Lower lobe of right lung (tissue), 2 donors: ENCODE measurements around the gene BICD2. TPM values are rescaled to one million over a fixed set of nuclear protein-coding genes. Genes with fewer than 3 reads are reported as not detected.

Source experiments
- ATAC-seq, 2 donors: fragments of 200-7000 bp; cut with Tn5 transposase; one replicate each; pipeline ENCODE4 v1.9.1; 2020 to 2022; ENCODE audit warnings: mild to moderate bottlenecking in 2 of 2, moderate library complexity in 2 of 2
- DNase-seq: peaks from one replicate; pipeline ENCODE4 v3.0.0-alpha.2; 2020
- H3K27ac ChIP-seq: fragments of 200-600 bp; one replicate; pipeline ENCODE4 v1.8.0; 2022
- H3K27me3 ChIP-seq: fragments of 200-600 bp; one replicate; pipeline ENCODE4 v1.8.0; 2022; ENCODE audit warnings: low read depth
- H3K36me3 ChIP-seq: fragments of 200-600 bp; one replicate; pipeline ENCODE4 v1.8.0; 2022; ENCODE audit warnings: mild to moderate bottlenecking
- H3K4me1 ChIP-seq: fragments of 200-600 bp; one replicate; pipeline ENCODE4 v1.8.0; 2022
- H3K4me3 ChIP-seq: fragments of 200-600 bp; one replicate; pipeline ENCODE4 v1.8.0; 2022; ENCODE audit warnings: mild to moderate bottlenecking
- H3K9me3 ChIP-seq: fragments of 200-600 bp; one replicate; pipeline ENCODE4 v1.8.0; 2022
- intact Hi-C: fragments of 100-400 bp; cut with DNase I; formaldehyde crosslinking; loops from one replicate; pipeline ENCODE4 v1.11.0; 2022
- total RNA-seq: library from RNA; stranded (reverse); fragmentation: NEBNext Ultra II Directional; extraction: Animal tissue kit (Norgen Biotek cat#: 25700); gene quantifications from one replicate; pipeline ENCODE4 v1.2.1, GENCODE V29; 2021
- TF ChIP-seq, protein P1 (sequence below): fragments of 200-600 bp; IDR thresholded peaks from one replicate; pipeline ENCODE4 v1.8.0; 2022; ENCODE audit warnings: antibody characterized with exemption, mild to moderate bottlenecking
- donor health status: DM: no; HTN: yes; CAD: no; lungs with severe emphysema.

Gene BICD2
- total RNA-seq, 1 donor from 2014 or later = 34.9 TPM

- H3K27me3 ChIP-seq = no peaks in the 10 kb centered on the region
- no peaks in the 10 kb centered on the region for H3K36me3 ChIP-seq
- H3K27ac ChIP-seq = no peak overlapping the region
- H3K4me3 ChIP-seq = no peak overlapping the region
- peaks cover 3% of the 10 kb centered on the region for H3K4me1 ChIP-seq
- no peaks in the 10 kb centered on the region for H3K9me3 ChIP-seq
- intact Hi-C loops = no loop called here
- ATAC-seq = peak; percentile 95 to 96
- peak; percentile 78 for DNase-seq
- TF ChIP-seq, protein P1, sequence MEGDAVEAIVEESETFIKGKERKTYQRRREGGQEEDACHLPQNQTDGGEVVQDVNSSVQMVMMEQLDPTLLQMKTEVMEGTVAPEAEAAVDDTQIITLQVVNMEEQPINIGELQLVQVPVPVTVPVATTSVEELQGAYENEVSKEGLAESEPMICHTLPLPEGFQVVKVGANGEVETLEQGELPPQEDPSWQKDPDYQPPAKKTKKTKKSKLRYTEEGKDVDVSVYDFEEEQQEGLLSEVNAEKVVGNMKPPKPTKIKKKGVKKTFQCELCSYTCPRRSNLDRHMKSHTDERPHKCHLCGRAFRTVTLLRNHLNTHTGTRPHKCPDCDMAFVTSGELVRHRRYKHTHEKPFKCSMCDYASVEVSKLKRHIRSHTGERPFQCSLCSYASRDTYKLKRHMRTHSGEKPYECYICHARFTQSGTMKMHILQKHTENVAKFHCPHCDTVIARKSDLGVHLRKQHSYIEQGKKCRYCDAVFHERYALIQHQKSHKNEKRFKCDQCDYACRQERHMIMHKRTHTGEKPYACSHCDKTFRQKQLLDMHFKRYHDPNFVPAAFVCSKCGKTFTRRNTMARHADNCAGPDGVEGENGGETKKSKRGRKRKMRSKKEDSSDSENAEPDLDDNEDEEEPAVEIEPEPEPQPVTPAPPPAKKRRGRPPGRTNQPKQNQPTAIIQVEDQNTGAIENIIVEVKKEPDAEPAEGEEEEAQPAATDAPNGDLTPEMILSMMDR = peak; percentile 87
These were observed 26.2 kb upstream of the BICD2 start for GRCh38 chr9:92790542-92791527.

GRCh38 chr9:92786298-92786697, 21.7 kb upstream of the BICD2 start:
- TF ChIP-seq, protein P1 = no peak
- ATAC-seq (no peak), DNase-seq (no peak)
- peaks cover 3% of the 10 kb centered on the region for H3K4me1 ChIP-seq
- no peak overlapping the region for H3K4me3 ChIP-seq
- no peaks in the 10 kb centered on the region for H3K9me3 ChIP-seq
- no peaks in the 10 kb centered on the region for H3K36me3 ChIP-seq
- H3K27me3 ChIP-seq = no peaks in the 10 kb centered on the region
- H3K27ac ChIP-seq = no peak overlapping the region
- intact Hi-C loops = loop anchor here (10.0 kb wide), 1 partner anchor 71 kb away; no protein-coding TSS in a partner anchor

GRCh38 chr9:92781899-92782298, 17.3 kb upstream of the BICD2 start:
- DNase-seq = no peak
- intact Hi-C loops = loop anchor here (10.0 kb wide), 1 partner anchor 67 kb away; no protein-coding TSS in a partner anchor
- H3K27me3 ChIP-seq = no peaks in the 10 kb centered on the region
- H3K9me3 ChIP-seq = no peaks in the 10 kb centered on the region
- ATAC-seq = no peak
- TF ChIP-seq, protein P1 = no peak
- no peaks in the 10 kb centered on the region for H3K4me1 ChIP-seq
- no peaks in the 10 kb centered on the region for H3K36me3 ChIP-seq
- H3K4me3 ChIP-seq = no peak overlapping the region
- no peak overlapping the region for H3K27ac ChIP-seq

- intact Hi-C loops = loop anchor here (10.0 kb wide), 1 partner anchor 65 kb away; no protein-coding TSS in a partner anchor
- Histone ChIP-seq H3K27me3 (no peaks in the 10 kb centered on the region), H3K4me1 (no peaks in the 10 kb centered on the region), H3K27ac (no peak overlapping the region), H3K4me3 (no peak overlapping the region), H3K9me3 (no peaks in the 10 kb centered on the region), H3K36me3 (no peaks in the 10 kb centered on the region)
- no peak for ATAC-seq
- TF ChIP-seq, protein P1 = no peak
- DNase-seq = no peak
These were observed 15.6 kb upstream of the BICD2 start for GRCh38 chr9:92780206-92780605.

DNA sequence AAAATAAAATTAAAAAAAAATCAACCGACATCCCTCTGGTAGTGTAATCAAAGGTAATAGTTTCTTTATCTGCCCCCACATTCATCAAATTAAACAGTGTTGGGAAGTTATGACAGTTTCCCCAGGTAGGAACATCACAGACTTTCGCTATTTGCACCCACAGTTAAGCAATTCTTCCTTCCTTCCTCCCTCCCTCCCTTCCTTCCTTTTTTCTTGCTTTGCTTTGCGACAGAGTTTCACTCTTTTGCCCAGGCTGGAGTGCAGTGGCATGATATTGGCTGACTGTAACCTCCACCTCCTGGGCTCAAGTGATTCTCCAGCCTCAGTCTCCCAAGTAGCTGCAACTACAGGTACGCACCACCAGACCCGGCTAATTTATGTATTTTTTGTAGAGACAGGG, 10.8 kb upstream of the BICD2 start:
- DNase-seq = no peak
- no peaks in the 10 kb centered on the region for H3K9me3 ChIP-seq
- H3K4me3 ChIP-seq = no peak overlapping the region
- intact Hi-C loops = no loop called here
- no peaks in the 10 kb centered on the region for H3K27me3 ChIP-seq
- no peak overlapping the region for H3K27ac ChIP-seq
- TF ChIP-seq, protein P1 = no peak
- H3K4me1 ChIP-seq = peaks cover 6% of the 10 kb centered on the region
- no peak for ATAC-seq
- no peaks in the 10 kb centered on the region for H3K36me3 ChIP-seq
